ENCODE data around the gene LAMA5.

Gene LAMA5

DNA sequence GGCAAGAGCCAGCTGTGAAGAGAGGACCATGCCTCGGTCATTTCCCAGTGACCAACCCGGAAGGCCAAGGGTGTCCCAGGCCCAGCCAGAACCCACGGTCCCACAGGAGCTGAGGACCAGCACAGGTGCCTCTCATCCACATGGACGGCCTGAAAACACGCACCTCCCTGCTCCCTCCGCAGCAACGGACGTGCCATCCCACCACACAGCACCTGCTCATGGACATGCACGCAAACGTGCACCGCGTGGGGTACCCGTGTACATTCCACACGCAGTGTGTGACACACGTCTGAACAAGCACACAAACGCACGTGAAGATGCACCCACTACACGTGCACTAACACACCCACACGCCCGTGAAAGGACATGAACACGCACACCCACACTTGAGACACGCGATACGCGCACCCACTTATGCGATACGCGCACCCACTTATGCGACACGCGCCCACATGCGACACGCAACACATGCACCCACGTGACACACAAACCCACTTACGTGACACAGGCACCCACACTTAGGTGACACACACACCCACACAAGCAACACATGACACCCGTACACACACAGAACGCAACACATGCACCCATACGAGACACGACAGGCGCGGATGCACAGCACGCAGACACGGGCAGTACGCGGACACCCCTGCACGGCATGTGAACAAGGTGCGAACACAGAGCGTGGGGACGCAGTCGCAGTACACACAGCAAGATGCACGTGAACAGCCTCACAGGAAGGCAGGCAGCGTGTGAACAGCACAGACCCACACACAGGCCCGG is 30.1 kb downstream of the LAMA5 start:
- Histone ChIP-seq H3K4me1 (ENCODE audit: low read length) (peaks cover 36% of the 10 kb centered on the region), H3K4me2 (ENCODE audit: low read length) (peak overlapping the region; percentile 18; the same call in 1 of the 2 replicates), H2AFZ (ENCODE audit: low read depth, low read length) (no peak overlapping the region), H3K27ac (ENCODE audit: low read length) (no peak overlapping the region), H3K27me3 (ENCODE audit: low read depth, low read length) (no peaks in the 10 kb centered on the region), H3K36me3 (replicated peaks; ENCODE audit: low read depth, low read length) (peaks cover 12% of the 10 kb centered on the region), H3K9me3 (ENCODE audit: insufficient read depth, low read length) (no peaks in the 10 kb centered on the region), H4K20me1 (ENCODE audit: insufficient read depth, low read length) (no peaks in the 10 kb centered on the region), H3K9ac (ENCODE audit: low read length) (no peak overlapping the region), H3K4me3 (ENCODE audit: low read length) (no peak overlapping the region), H3K79me2 (ENCODE audit: low read length) (no peaks in the 10 kb centered on the region)
- no peak for TF ChIP-seq EZH2phosphoT487 (IDR thresholded peaks at IDR 0.05; ENCODE audit: low read depth)
- TF ChIP-seq, protein P1, sequence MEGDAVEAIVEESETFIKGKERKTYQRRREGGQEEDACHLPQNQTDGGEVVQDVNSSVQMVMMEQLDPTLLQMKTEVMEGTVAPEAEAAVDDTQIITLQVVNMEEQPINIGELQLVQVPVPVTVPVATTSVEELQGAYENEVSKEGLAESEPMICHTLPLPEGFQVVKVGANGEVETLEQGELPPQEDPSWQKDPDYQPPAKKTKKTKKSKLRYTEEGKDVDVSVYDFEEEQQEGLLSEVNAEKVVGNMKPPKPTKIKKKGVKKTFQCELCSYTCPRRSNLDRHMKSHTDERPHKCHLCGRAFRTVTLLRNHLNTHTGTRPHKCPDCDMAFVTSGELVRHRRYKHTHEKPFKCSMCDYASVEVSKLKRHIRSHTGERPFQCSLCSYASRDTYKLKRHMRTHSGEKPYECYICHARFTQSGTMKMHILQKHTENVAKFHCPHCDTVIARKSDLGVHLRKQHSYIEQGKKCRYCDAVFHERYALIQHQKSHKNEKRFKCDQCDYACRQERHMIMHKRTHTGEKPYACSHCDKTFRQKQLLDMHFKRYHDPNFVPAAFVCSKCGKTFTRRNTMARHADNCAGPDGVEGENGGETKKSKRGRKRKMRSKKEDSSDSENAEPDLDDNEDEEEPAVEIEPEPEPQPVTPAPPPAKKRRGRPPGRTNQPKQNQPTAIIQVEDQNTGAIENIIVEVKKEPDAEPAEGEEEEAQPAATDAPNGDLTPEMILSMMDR (IDR thresholded peaks at IDR 0.05; ENCODE audit: low read depth, low read length): no peak

DNA sequence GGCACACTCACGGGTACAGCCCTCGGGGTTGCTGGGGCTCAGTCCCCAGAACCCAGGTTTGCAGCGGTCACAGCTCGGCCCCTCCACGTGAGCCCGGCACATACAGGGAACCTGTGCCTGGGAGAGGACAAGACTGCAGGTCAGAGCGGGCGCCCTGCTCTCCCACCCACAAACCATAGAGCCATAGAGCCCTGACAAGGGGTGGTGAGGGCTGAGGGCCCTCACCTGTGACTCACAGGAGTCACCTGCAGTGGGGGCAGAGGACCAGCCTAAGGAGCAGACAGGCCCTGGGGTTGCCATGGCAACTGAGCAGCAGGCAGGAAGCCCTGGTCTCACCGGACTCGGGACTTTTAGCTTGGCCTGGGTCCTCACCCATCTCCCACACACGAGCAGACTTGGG is 30.8 kb downstream of the LAMA5 start:
- Histone ChIP-seq H3K4me2 (ENCODE audit: low read length) (no peak overlapping the region), H3K9ac (ENCODE audit: low read length) (no peak overlapping the region), H3K9me3 (ENCODE audit: insufficient read depth, low read length) (no peaks in the 10 kb centered on the region), H3K4me3 (ENCODE audit: low read length) (no peak overlapping the region), H4K20me1 (ENCODE audit: insufficient read depth, low read length) (no peaks in the 10 kb centered on the region), H3K4me1 (ENCODE audit: low read length) (peaks cover 36% of the 10 kb centered on the region), H3K79me2 (ENCODE audit: low read length) (no peaks in the 10 kb centered on the region), H3K36me3 (replicated peaks; ENCODE audit: low read depth, low read length) (peaks cover 10% of the 10 kb centered on the region), H3K27ac (ENCODE audit: low read length) (no peak overlapping the region), H2AFZ (ENCODE audit: low read depth, low read length) (no peak overlapping the region), H3K27me3 (ENCODE audit: low read depth, low read length) (no peaks in the 10 kb centered on the region)
- TF ChIP-seq EZH2phosphoT487 (IDR thresholded peaks at IDR 0.05; ENCODE audit: low read depth): no peak
- TF ChIP-seq, protein P1 (IDR thresholded peaks at IDR 0.05; ENCODE audit: low read depth, low read length): no peak

DNA sequence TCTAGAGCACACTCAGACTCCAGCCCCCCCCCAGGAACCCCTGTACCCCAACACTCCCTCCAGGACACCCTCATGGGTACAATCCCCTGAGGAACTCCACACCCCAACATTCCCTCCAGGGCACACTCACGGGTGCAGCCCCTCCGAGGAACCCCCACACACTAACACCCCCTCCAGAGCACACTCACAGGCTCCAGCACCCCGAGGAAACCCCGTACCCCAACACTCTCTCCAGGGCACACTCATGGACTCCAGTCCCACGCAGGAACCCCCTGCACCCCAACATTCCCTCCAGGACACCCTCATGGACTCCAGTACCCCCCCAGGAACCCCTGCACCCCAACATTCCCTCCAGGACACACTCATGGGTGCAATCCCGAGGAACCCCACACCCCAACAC is 31.6 kb downstream of the LAMA5 start:
- Histone ChIP-seq H3K4me2 (ENCODE audit: low read length) (no peak overlapping the region), H3K4me1 (ENCODE audit: low read length) (peaks cover 36% of the 10 kb centered on the region), H3K4me3 (ENCODE audit: low read length) (no peak overlapping the region), H2AFZ (ENCODE audit: low read depth, low read length) (no peak overlapping the region), H3K27ac (ENCODE audit: low read length) (no peak overlapping the region), H3K79me2 (ENCODE audit: low read length) (no peaks in the 10 kb centered on the region), H4K20me1 (ENCODE audit: insufficient read depth, low read length) (no peaks in the 10 kb centered on the region), H3K9ac (ENCODE audit: low read length) (no peak overlapping the region), H3K36me3 (replicated peaks; ENCODE audit: low read depth, low read length) (peaks cover 6% of the 10 kb centered on the region), H3K9me3 (ENCODE audit: insufficient read depth, low read length) (no peaks in the 10 kb centered on the region), H3K27me3 (ENCODE audit: low read depth, low read length) (no peaks in the 10 kb centered on the region)
- TF ChIP-seq, protein P1 (IDR thresholded peaks at IDR 0.05; ENCODE audit: low read depth, low read length): no peak
- no peak for TF ChIP-seq EZH2phosphoT487 (IDR thresholded peaks at IDR 0.05; ENCODE audit: low read depth)

DNA sequence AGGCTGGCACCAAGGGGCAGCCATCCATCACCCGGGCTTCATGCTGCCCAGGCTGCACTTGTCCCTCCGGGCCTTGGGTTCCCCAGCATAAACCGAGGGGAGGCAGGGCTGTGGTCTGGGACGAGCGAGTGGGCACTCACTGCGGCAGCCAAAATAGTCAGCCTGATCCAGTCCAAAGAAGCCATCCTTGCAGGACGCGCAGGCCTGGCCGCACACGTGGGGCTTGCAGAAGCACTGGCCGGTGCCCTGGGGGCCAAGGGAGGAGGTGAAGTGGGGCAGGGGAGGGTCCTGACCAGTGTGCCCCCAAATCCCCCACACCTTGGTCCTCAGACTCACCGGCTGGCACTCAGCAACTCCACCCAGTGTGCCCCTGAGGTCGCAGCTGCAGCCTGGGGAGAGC is 32.2 kb downstream of the LAMA5 start:
- no peak overlapping the region for H2AFZ ChIP-seq (ENCODE audit: low read depth, low read length)
- no peak for TF ChIP-seq EZH2phosphoT487 (IDR thresholded peaks at IDR 0.05; ENCODE audit: low read depth)
- TF ChIP-seq, protein P1 (IDR thresholded peaks at IDR 0.05; ENCODE audit: low read depth, low read length): no peak
- no peak overlapping the region for H3K9ac ChIP-seq (ENCODE audit: low read length)
- no peaks in the 10 kb centered on the region for H3K79me2 ChIP-seq (ENCODE audit: low read length)
- no peaks in the 10 kb centered on the region for H3K9me3 ChIP-seq (ENCODE audit: insufficient read depth, low read length)
- peaks cover 6% of the 10 kb centered on the region for H3K36me3 ChIP-seq (replicated peaks; ENCODE audit: low read depth, low read length)
- no peak overlapping the region for H3K27ac ChIP-seq (ENCODE audit: low read length)
- H3K4me3 ChIP-seq (ENCODE audit: low read length): no peak overlapping the region
- H4K20me1 ChIP-seq (ENCODE audit: insufficient read depth, low read length): no peaks in the 10 kb centered on the region
- H3K27me3 ChIP-seq (ENCODE audit: low read depth, low read length): no peaks in the 10 kb centered on the region
- H3K4me1 ChIP-seq (ENCODE audit: low read length): peaks cover 30% of the 10 kb centered on the region
- H3K4me2 ChIP-seq (ENCODE audit: low read length): no peak overlapping the region

Data from OCI-LY3 (cell line).